ENCODE measurements around the gene CNKSR3.

The CNKSR3 gene

GRCh38 chr6:154394571-154394970, 115.9 kb downstream of the CNKSR3 start:
- Histone ChIP-seq H4K20me1 (ENCODE audit: insufficient read depth, low read length) (no peaks in the 10 kb centered on the region), H2AFZ (ENCODE audit: low read depth, low read length) (no peak overlapping the region), H3K36me3 (replicated peaks; ENCODE audit: low read depth, low read length) (no peaks in the 10 kb centered on the region), H3K4me2 (ENCODE audit: low read length) (no peak overlapping the region), H3K27me3 (ENCODE audit: low read depth, low read length) (peaks cover 11% of the 10 kb centered on the region), H3K79me2 (ENCODE audit: low read length) (no peaks in the 10 kb centered on the region), H3K9ac (ENCODE audit: low read length) (no peak overlapping the region), H3K27ac (ENCODE audit: low read length) (no peak overlapping the region), H3K9me3 (ENCODE audit: insufficient read depth, low read length) (no peaks in the 10 kb centered on the region), H3K4me3 (ENCODE audit: low read length) (no peak overlapping the region), H3K4me1 (ENCODE audit: low read length) (no peaks in the 10 kb centered on the region)
- TF ChIP-seq EZH2phosphoT487 (IDR thresholded peaks at IDR 0.05; ENCODE audit: low read depth), result no peak
- TF ChIP-seq CTCF (IDR thresholded peaks at IDR 0.05; ENCODE audit: low read depth, low read length), result no peak

DNA sequence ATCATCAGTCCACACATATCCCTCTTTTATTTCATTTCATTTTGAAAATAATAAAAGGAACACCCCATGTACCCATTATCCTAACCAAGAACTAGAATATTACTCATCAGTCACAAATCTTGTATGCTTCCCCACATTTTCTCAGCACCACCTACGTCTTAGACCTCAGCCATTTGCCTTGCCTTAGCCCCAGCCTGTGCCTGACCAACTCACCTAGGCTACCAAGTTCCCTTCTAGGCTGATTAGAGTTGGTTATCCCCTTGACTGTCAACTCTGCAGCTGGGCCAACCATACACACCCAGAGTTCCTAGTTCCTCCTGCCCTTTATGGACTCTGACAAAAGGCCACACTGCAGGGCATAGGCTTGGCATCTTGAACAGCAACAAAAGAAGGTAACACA, 120.5 kb downstream of the CNKSR3 start:
- H3K9me3 ChIP-seq (ENCODE audit: insufficient read depth, low read length), result no peaks in the 10 kb centered on the region
- no peak overlapping the region for H3K4me2 ChIP-seq (ENCODE audit: low read length)
- H3K9ac ChIP-seq (ENCODE audit: low read length), result no peak overlapping the region
- no peaks in the 10 kb centered on the region for H3K36me3 ChIP-seq (replicated peaks; ENCODE audit: low read depth, low read length)
- no peaks in the 10 kb centered on the region for H4K20me1 ChIP-seq (ENCODE audit: insufficient read depth, low read length)
- H3K4me3 ChIP-seq (ENCODE audit: low read length), result no peak overlapping the region
- TF ChIP-seq CTCF (IDR thresholded peaks at IDR 0.05; ENCODE audit: low read depth, low read length) (no peak), EZH2phosphoT487 (IDR thresholded peaks at IDR 0.05; ENCODE audit: low read depth) (no peak)
- peaks cover 12% of the 10 kb centered on the region; the same call in 1 of the 2 replicates for H3K27me3 ChIP-seq (ENCODE audit: low read depth, low read length)
- H2AFZ ChIP-seq (ENCODE audit: low read depth, low read length), result no peak overlapping the region
- H3K27ac ChIP-seq (ENCODE audit: low read length), result no peak overlapping the region
- H3K79me2 ChIP-seq (ENCODE audit: low read length), result no peaks in the 10 kb centered on the region
- no peaks in the 10 kb centered on the region for H3K4me1 ChIP-seq (ENCODE audit: low read length)

DNA sequence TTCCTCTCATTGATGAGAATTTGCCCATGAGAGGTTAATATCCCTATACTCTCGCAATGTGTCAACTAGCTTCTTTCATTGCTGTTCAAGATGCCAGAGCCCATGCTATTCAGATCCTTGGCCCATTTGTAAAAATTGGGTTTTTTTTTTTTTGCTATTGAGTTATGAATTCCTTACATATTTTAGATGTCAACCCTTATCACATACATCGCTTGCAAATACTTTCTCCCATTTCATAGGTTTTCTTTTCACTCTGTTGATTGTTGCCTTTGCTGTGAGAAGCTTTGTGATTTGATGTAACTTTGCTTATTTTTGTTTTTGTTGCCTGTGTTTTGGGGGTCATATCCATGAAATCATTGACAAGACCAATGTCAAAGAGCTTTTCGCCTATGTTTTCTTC, 121.7 kb downstream of the CNKSR3 start:
- Histone ChIP-seq H3K79me2 (ENCODE audit: low read length) (no peaks in the 10 kb centered on the region), H3K4me2 (ENCODE audit: low read length) (no peak overlapping the region), H3K9ac (ENCODE audit: low read length) (no peak overlapping the region), H3K27me3 (ENCODE audit: low read depth, low read length) (peaks cover 10% of the 10 kb centered on the region), H2AFZ (ENCODE audit: low read depth, low read length) (no peak overlapping the region), H3K36me3 (replicated peaks; ENCODE audit: low read depth, low read length) (no peaks in the 10 kb centered on the region), H4K20me1 (ENCODE audit: insufficient read depth, low read length) (no peaks in the 10 kb centered on the region), H3K27ac (ENCODE audit: low read length) (no peak overlapping the region), H3K9me3 (ENCODE audit: insufficient read depth, low read length) (no peaks in the 10 kb centered on the region), H3K4me1 (ENCODE audit: low read length) (no peaks in the 10 kb centered on the region), H3K4me3 (ENCODE audit: low read length) (no peak overlapping the region)
- TF ChIP-seq EZH2phosphoT487 (IDR thresholded peaks at IDR 0.05; ENCODE audit: low read depth) (no peak), CTCF (IDR thresholded peaks at IDR 0.05; ENCODE audit: low read depth, low read length) (no peak)

GRCh38 chr6:154386848-154387717, 123.4 kb downstream of the CNKSR3 start:
- H3K27me3 ChIP-seq (ENCODE audit: low read depth, low read length), result peaks cover 10% of the 10 kb centered on the region
- no peak overlapping the region for H3K27ac ChIP-seq (ENCODE audit: low read length)
- no peaks in the 10 kb centered on the region for H3K36me3 ChIP-seq (replicated peaks; ENCODE audit: low read depth, low read length)
- H3K4me2 ChIP-seq (ENCODE audit: low read length), result no peak overlapping the region
- no peaks in the 10 kb centered on the region for H4K20me1 ChIP-seq (ENCODE audit: insufficient read depth, low read length)
- no peak overlapping the region for H2AFZ ChIP-seq (ENCODE audit: low read depth, low read length)
- TF ChIP-seq CTCF (IDR thresholded peaks at IDR 0.05; ENCODE audit: low read depth, low read length) (no peak), EZH2phosphoT487 (IDR thresholded peaks at IDR 0.05; ENCODE audit: low read depth) (no peak)
- no peak overlapping the region for H3K4me3 ChIP-seq (ENCODE audit: low read length)
- no peaks in the 10 kb centered on the region for H3K9me3 ChIP-seq (ENCODE audit: insufficient read depth, low read length)
- H3K9ac ChIP-seq (ENCODE audit: low read length), result no peak overlapping the region
- H3K79me2 ChIP-seq (ENCODE audit: low read length), result no peaks in the 10 kb centered on the region
- no peaks in the 10 kb centered on the region for H3K4me1 ChIP-seq (ENCODE audit: low read length)

Measured in OCI-LY3 (cell line).